SK-N-SH (cell line): ENCODE results near the gene HUNK. TPM values are rescaled to one million over a fixed set of nuclear protein-coding genes. Genes with fewer than 3 reads are reported as not detected.

Source experiments
- CTCF ChIA-PET: fragments of 300-600, 350-600 bp; formaldehyde crosslinking; extraction: SDS; loops from one replicate; lab custom pipeline; 2021; lab: Yijun Ruan, JAX
- POLR2A ChIA-PET: fragments of 350-600 bp; sonication (Branson Sonifier 250); formaldehyde crosslinking; extraction: SDS; loops from one replicate; lab custom pipeline; 2020; ENCODE audit warnings: antibody characterized with exemption, inconsistent platforms; lab: Yijun Ruan, JAX
- DNase-seq: peaks from one replicate; pipeline ENCODE4 v3.0.0; 2012
- H2AFZ ChIP-seq: fragments of 200-600 bp; sonication (generic); 2 replicates; pipeline ENCODE4 v1.8.1; 2016; ENCODE audit warnings: antibody characterized with exemption, mild to moderate bottlenecking, low read depth
- H3F3A ChIP-seq: fragments of 200-600 bp; sonication (generic); replicated peaks from 2 replicates; pipeline ENCODE3; 2016; ENCODE audit warnings: antibody characterized with exemption, mild to moderate bottlenecking; ENCODE audit not compliant: insufficient read depth
- H3K27ac ChIP-seq, 2 experiments: fragments of 200-500 bp in 1 of 2; fragments of 200-600 bp in 1 of 2; sonication (Bioruptor generic) in 1 of 2; sonication (generic), shearing (Covaris generic) in 1 of 2; 2 replicates each; pipeline versions ENCODE4 v1.5.1 to v1.6.1; 2014 to 2016; ENCODE audit warnings: low read depth in 2 of 2, inconsistent platforms in 1 of 2, low read length in 1 of 2, mild to moderate bottlenecking in 1 of 2, mixed read lengths in 1 of 2
- H3K27me3 ChIP-seq: fragments of 200-600 bp; sonication (generic), shearing (Covaris generic); 2 replicates; pipeline ENCODE4 v1.6.1; 2016; ENCODE audit warnings: mixed run types; ENCODE audit not compliant: insufficient read depth
- H3K36me3 ChIP-seq, 2 experiments: fragments of 200-500 bp in 1 of 2; fragments of 200-600 bp in 1 of 2; sonication (Bioruptor generic) in 1 of 2; sonication (generic) in 1 of 2; replicated peaks in 1 of 2; 2 replicates each; pipeline versions ENCODE3 to v1.5.1; 2014 to 2016; ENCODE audit warnings: low read length in 1 of 2, mild to moderate bottlenecking in 1 of 2; ENCODE audit not compliant: insufficient read depth in 2 of 2, control insufficient read depth in 1 of 2
- H3K4me1 ChIP-seq, 2 experiments: fragments of 200-500 bp in 1 of 2; fragments of 200-600 bp in 1 of 2; sonication (Bioruptor generic) in 1 of 2; sonication (generic), shearing (Covaris generic) in 1 of 2; 2 replicates each; pipeline versions ENCODE4 v1.5.1 to v1.6.1; 2014 to 2016; ENCODE audit warnings: low read depth in 1 of 2, low read length in 1 of 2, mixed run types in 1 of 2; ENCODE audit not compliant: insufficient read depth in 2 of 2, control insufficient read depth in 1 of 2
- H3K4me2 ChIP-seq: fragments of 200-600 bp; sonication (generic), shearing (Covaris generic); 2 replicates; pipeline ENCODE4 v1.6.1; 2017; ENCODE audit warnings: mixed run types
- H3K4me3 ChIP-seq, 2 experiments: fragments of 200-500 bp in 1 of 2; fragments of 200-600 bp in 1 of 2; sonication (Bioruptor generic) in 1 of 2; sonication (generic), shearing (Covaris generic) in 1 of 2; 2 replicates each; pipeline versions ENCODE4 v1.5.1 to v1.8.1; 2014 to 2016; ENCODE audit warnings: low read depth in 2 of 2, inconsistent platforms in 1 of 2, low read length in 1 of 2, mild to moderate bottlenecking in 1 of 2, mixed read lengths in 1 of 2, moderate library complexity in 1 of 2
- H3K79me2 ChIP-seq: fragments of 200-600 bp; sonication (generic); 2 replicates; pipeline ENCODE4 v1.8.1; 2017; ENCODE audit warnings: mild to moderate bottlenecking; ENCODE audit not compliant: insufficient read depth
- H3K9ac ChIP-seq: fragments of 200-600 bp; sonication (generic); 2 replicates; pipeline ENCODE4 v1.6.1; 2017; ENCODE audit warnings: mixed run types
- H3K9me2 ChIP-seq: fragments of 200-600 bp; sonication (generic); 2 replicates; pipeline ENCODE4 v1.6.1; 2017; ENCODE audit warnings: mixed run types
- H3K9me3 ChIP-seq: fragments of 200-600 bp; sonication (generic); 2 replicates; pipeline ENCODE4 v1.6.1; 2017; ENCODE audit warnings: mixed run types, mild to moderate bottlenecking, moderate library complexity
- H4K20me1 ChIP-seq: fragments of 200-600 bp; sonication (generic); 2 replicates; pipeline ENCODE4 v1.6.1; 2017; ENCODE audit warnings: mild to moderate bottlenecking, mixed run types; ENCODE audit not compliant: insufficient read depth
- CHD2 ChIP-seq: fragments of 150-350 bp; IDR thresholded peaks from 2 replicates; pipeline ENCODE4 v1.6.1; 2018; ENCODE audit warnings: low read length; ENCODE audit not compliant: partially characterized antibody
- EP300 ChIP-seq, 2 experiments: IDR thresholded peaks; 2 replicates each; pipeline versions ENCODE4 v1.4.0 to v1.6.1; 2012; ENCODE audit warnings: borderline replicate concordance in 1 of 2, low read depth in 1 of 2, low read length in 1 of 2
- FOSL2 ChIP-seq: IDR thresholded peaks from 2 replicates; pipeline ENCODE4 v1.4.0; 2012; ENCODE audit warnings: low read depth, mild to moderate bottlenecking, moderate library complexity, borderline replicate concordance
- FOXJ3 ChIP-seq: sonication (generic); formaldehyde crosslinking; IDR thresholded peaks from 2 replicates; pipeline ENCODE4 v1.5.1; 2020; ENCODE audit warnings: mild to moderate bottlenecking, missing genetic modification reagents
- GABPA ChIP-seq: IDR thresholded peaks from 2 replicates; pipeline ENCODE4 v1.4.0; 2012; ENCODE audit warnings: low read depth, mild to moderate bottlenecking
- MAX ChIP-seq: IDR thresholded peaks from 2 replicates; pipeline ENCODE4 v1.4.0; 2012; ENCODE audit warnings: low read depth
- MEF2A ChIP-seq: IDR thresholded peaks from 2 replicates; pipeline ENCODE4 v1.4.0; 2012; ENCODE audit warnings: low read depth, borderline replicate concordance
- PBX3 ChIP-seq: IDR thresholded peaks from 2 replicates; pipeline ENCODE4; 2012
- RAD21 ChIP-seq: IDR thresholded peaks from 2 replicates; pipeline ENCODE4 v1.6.1; 2012; ENCODE audit warnings: mild to moderate bottlenecking, low read length
- RCOR1 ChIP-seq: fragments of 150-350 bp; IDR thresholded peaks from 2 replicates; pipeline ENCODE4 v1.6.1; 2017; ENCODE audit warnings: antibody characterized with exemption, low read length
- TAF1 ChIP-seq: IDR thresholded peaks from 2 replicates; pipeline ENCODE4 v1.6.1; 2012; ENCODE audit warnings: low read depth, mild to moderate bottlenecking, low read length, moderate library complexity, borderline replicate concordance
- TCF12 ChIP-seq: IDR thresholded peaks from 2 replicates; pipeline ENCODE4 v1.4.0; 2012
- TEAD4 ChIP-seq: IDR thresholded peaks from 2 replicates; pipeline ENCODE4 v1.4.0; 2012; ENCODE audit warnings: mild to moderate bottlenecking, borderline replicate concordance; ENCODE audit not compliant: insufficient read depth
- ZBTB33 ChIP-seq: IDR thresholded peaks from 2 replicates; pipeline ENCODE4 v1.4.0; 2012; ENCODE audit warnings: low read depth, borderline replicate concordance
- WGBS: methylation state at CpG from one replicate; pipeline ENCODE4 v1.1.6; 2017; ENCODE audit warnings: low lambda C conversion rate; 5-methylcytosine and 5-hydroxymethylcytosine counted together
- polyA plus RNA-seq, 3 experiments: library from polyadenylated mRNA; depleted of rRNA; stranded (reverse); fragments of >200 nt; gene quantifications; 2 replicates each; pipeline ENCODE4 v1.2.3, GENCODE V29; 2012

Gene HUNK
- polyA plus RNA-seq, 1 of the 3 experiments (the other 2 are of a cell fraction) = 0.31 TPM

- Histone ChIP-seq H3K27ac (no peak overlapping the region), H3F3A (peaks cover 4% of the 10 kb centered on the region), H3K4me1 (peaks cover 0 to 16% of the 10 kb centered on the region in 2 experiments; a peak in 2 of 4 replicates), H4K20me1 (no peaks in the 10 kb centered on the region), H3K27me3 (no peaks in the 10 kb centered on the region), H3K4me3 (no peak overlapping the region), H2AFZ (no peak overlapping the region), H3K9me3 (no peaks in the 10 kb centered on the region), H3K4me2 (no peak overlapping the region), H3K9ac (no peak overlapping the region), H3K9me2 (no peaks in the 10 kb centered on the region), H3K36me3 (peaks cover 0 to 4% of the 10 kb centered on the region in 2 experiments), H3K79me2 (no peaks in the 10 kb centered on the region)
- CTCF ChIA-PET = interaction anchor here (1.0 to 2.3 kb wide), 4 partner anchors 10 to 330 kb away, joined by 3 to 6 read pairs (median 4); no protein-coding TSS in a partner anchor
- WGBS = 76% methylated on average over 4 of the region's 4 CpGs
- TF ChIP-seq MAX (no peak), PBX3 (no peak), FOSL2 (no peak), TAF1 (no peak)
- POLR2A ChIA-PET = no interaction called here
- no peak for DNase-seq
Observed at GRCh38 chr21:31928656-31929055, 55.8 kb downstream of the HUNK start.

- H3K27ac ChIP-seq = no peak overlapping the region
- CTCF ChIA-PET = interaction anchor here (1.0 to 2.3 kb wide), 5 partner anchors 9 to 329 kb away, joined by 3 to 6 read pairs (median 3); no protein-coding TSS in a partner anchor
Observed at GRCh38 chr21:31929548-31929947, 56.7 kb downstream of the HUNK start.

More at GRCh38 chr21:31929548-31929947, 56.7 kb downstream of the HUNK start:
- H3K36me3 ChIP-seq = peaks cover 0 to 4% of the 10 kb centered on the region in 2 experiments
- 84% methylated on average over 7 of the region's 7 CpGs for WGBS
- H3K9ac ChIP-seq = no peak overlapping the region
- no peaks in the 10 kb centered on the region for H4K20me1 ChIP-seq
- no peak for TF ChIP-seq TCF12
- no peak for TF ChIP-seq CHD2
- TF ChIP-seq RAD21 = no peak
- TF ChIP-seq RCOR1 = no peak
- TF ChIP-seq ZBTB33 = no peak
- TF ChIP-seq GABPA = no peak
- TF ChIP-seq FOXJ3 (CRISPR knock-in tag) = no peak
- no peak for TF ChIP-seq TEAD4
- no peak for TF ChIP-seq MEF2A
- TF ChIP-seq EP300 (IDR thresholded peaks at IDR 0.05; ENCODE audit: borderline replicate concordance in 1 of 2, low read depth in 1 of 2, low read length in 1 of 2) = no peak
- no peak for TF ChIP-seq PBX3
- TF ChIP-seq, all 33 proteins: peak for 0
- no peak overlapping the region for H3K4me2 ChIP-seq
- no peak overlapping the region for H2AFZ ChIP-seq
- no peaks in the 10 kb centered on the region for H3K27me3 ChIP-seq
- no peak overlapping the region for H3K4me3 ChIP-seq
- no peaks in the 10 kb centered on the region for H3K79me2 ChIP-seq
- DNase-seq = no peak
- H3K9me2 ChIP-seq = no peaks in the 10 kb centered on the region
- H3F3A ChIP-seq = peaks cover 4% of the 10 kb centered on the region
- H3K4me1 ChIP-seq = peaks cover 0 to 16% of the 10 kb centered on the region in 2 experiments; a peak in 2 of 4 replicates
- POLR2A ChIA-PET = no interaction called here
- H3K9me3 ChIP-seq = no peaks in the 10 kb centered on the region
